ENCODE data around the gene EHMT1.
A peak's percentile ranks its signal among the peaks of the same experiment; 100 is the strongest.
"Not testable (repeated sequence)": the region's sequence is repeated elsewhere in the genome, so short reads cannot be mapped to it uniquely, and the experiment has no call there.

Gene EHMT1

DNA sequence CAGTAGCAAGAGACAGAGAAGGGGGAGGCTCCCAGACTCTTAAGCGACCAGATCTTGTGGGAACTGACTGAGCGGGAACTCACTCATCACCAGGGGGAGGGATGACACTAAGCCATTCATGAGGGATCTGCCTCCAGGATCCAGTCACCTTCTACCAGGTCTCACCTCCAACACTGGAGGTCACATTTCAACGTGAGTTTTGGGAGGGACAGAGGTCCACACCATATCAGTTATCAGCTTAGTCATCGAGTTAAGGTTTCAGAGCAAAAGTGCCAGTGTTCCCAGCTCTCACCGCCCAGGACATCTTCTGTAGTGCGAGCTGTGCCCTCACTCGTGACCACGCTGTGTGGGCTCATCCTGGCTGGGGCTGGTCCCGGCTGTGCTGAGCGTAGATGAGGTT lies 160.1 kb downstream of the EHMT1 start (continued):
- no peak for TF ChIP-seq TOX (CRISPR knock-in tag; IDR thresholded peaks at IDR 0.05; ENCODE audit: borderline replicate concordance)

DNA sequence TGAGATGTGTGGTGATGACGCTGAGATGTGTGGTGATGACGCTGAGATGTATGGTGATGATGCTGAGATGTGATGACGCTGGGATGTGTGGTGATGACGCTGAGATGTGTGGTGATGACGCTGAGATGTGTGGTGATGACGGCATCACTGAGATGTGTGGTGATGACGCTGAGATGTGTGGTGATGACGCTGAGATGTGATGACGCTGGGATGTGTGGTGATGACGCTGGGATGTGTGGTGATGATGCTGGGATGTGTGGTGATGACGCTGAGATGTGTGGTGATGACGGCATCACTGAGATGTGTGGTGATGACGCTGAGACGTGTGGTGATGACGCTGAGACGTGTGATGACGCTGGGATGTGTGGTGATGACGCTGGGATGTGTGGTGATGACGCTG lies 161.2 kb downstream of the EHMT1 start:
- not testable (repeated sequence) for ATAC-seq

GRCh38 chr9:137781906-137782585 lies 163.2 kb downstream of the EHMT1 start:
- no peak for TF ChIP-seq ARNTL (CRISPR knock-in tag; IDR thresholded peaks at IDR 0.05; ENCODE audit: borderline replicate concordance, low read depth)
- no peak for TF ChIP-seq ZFP3 (CRISPR knock-in tag; IDR thresholded peaks at IDR 0.05)
- no peak for TF ChIP-seq ISL1 (CRISPR knock-in tag; IDR thresholded peaks at IDR 0.05)
- TF ChIP-seq OSR1 (CRISPR knock-in tag; IDR thresholded peaks at IDR 0.05) = no peak
- TF ChIP-seq CREB5 (CRISPR knock-in tag; IDR thresholded peaks at IDR 0.05; ENCODE audit: low read depth) = no peak
- no peak for TF ChIP-seq SNAI2 (CRISPR knock-in tag; IDR thresholded peaks at IDR 0.05)
- no peak for TF ChIP-seq ZNF70 (CRISPR knock-in tag; IDR thresholded peaks at IDR 0.05)
- no peak for TF ChIP-seq ZC3H10 (CRISPR knock-in tag; IDR thresholded peaks at IDR 0.05)
- TF ChIP-seq ESRRG (CRISPR knock-in tag; IDR thresholded peaks at IDR 0.05) = no peak
- TF ChIP-seq GLIS3 (CRISPR knock-in tag; IDR thresholded peaks at IDR 0.05) = no peak
- no peak for TF ChIP-seq CSDC2 (CRISPR knock-in tag; IDR thresholded peaks at IDR 0.05)
- no peak for TF ChIP-seq TOX (CRISPR knock-in tag; IDR thresholded peaks at IDR 0.05; ENCODE audit: borderline replicate concordance)
- ATAC-seq = no peak

- ATAC-seq = no peak
- TF ChIP-seq ZC3H10 (CRISPR knock-in tag; IDR thresholded peaks at IDR 0.05) = no peak
- TF ChIP-seq ESRRG (CRISPR knock-in tag; IDR thresholded peaks at IDR 0.05) = no peak
- TF ChIP-seq ZNF8 (CRISPR knock-in tag; IDR thresholded peaks at IDR 0.05) = no peak
- TF ChIP-seq TCF4 (CRISPR knock-in tag; IDR thresholded peaks at IDR 0.05; ENCODE audit: borderline replicate concordance) = no peak
- TF ChIP-seq ZNF70 (CRISPR knock-in tag; IDR thresholded peaks at IDR 0.05) = no peak
- TF ChIP-seq, protein P1, sequence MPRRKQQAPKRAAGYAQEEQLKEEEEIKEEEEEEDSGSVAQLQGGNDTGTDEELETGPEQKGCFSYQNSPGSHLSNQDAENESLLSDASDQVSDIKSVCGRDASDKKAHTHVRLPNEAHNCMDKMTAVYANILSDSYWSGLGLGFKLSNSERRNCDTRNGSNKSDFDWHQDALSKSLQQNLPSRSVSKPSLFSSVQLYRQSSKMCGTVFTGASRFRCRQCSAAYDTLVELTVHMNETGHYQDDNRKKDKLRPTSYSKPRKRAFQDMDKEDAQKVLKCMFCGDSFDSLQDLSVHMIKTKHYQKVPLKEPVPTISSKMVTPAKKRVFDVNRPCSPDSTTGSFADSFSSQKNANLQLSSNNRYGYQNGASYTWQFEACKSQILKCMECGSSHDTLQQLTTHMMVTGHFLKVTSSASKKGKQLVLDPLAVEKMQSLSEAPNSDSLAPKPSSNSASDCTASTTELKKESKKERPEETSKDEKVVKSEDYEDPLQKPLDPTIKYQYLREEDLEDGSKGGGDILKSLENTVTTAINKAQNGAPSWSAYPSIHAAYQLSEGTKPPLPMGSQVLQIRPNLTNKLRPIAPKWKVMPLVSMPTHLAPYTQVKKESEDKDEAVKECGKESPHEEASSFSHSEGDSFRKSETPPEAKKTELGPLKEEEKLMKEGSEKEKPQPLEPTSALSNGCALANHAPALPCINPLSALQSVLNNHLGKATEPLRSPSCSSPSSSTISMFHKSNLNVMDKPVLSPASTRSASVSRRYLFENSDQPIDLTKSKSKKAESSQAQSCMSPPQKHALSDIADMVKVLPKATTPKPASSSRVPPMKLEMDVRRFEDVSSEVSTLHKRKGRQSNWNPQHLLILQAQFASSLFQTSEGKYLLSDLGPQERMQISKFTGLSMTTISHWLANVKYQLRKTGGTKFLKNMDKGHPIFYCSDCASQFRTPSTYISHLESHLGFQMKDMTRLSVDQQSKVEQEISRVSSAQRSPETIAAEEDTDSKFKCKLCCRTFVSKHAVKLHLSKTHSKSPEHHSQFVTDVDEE (CRISPR knock-in tag; IDR thresholded peaks at IDR 0.05) = no peak
- TF ChIP-seq OSR1 (CRISPR knock-in tag; IDR thresholded peaks at IDR 0.05) = no peak
- TF ChIP-seq CREB5 (CRISPR knock-in tag; IDR thresholded peaks at IDR 0.05; ENCODE audit: low read depth) = no peak
- no peak for TF ChIP-seq CSDC2 (CRISPR knock-in tag; IDR thresholded peaks at IDR 0.05)
- no peak for TF ChIP-seq TOX (CRISPR knock-in tag; IDR thresholded peaks at IDR 0.05; ENCODE audit: borderline replicate concordance)
- no peak for TF ChIP-seq SNAI2 (CRISPR knock-in tag; IDR thresholded peaks at IDR 0.05)
- TF ChIP-seq PPARA (CRISPR knock-in tag; IDR thresholded peaks at IDR 0.05; ENCODE audit: borderline replicate concordance) = no peak
- no peak for TF ChIP-seq GLIS3 (CRISPR knock-in tag; IDR thresholded peaks at IDR 0.05)
- TF ChIP-seq, protein P2, sequence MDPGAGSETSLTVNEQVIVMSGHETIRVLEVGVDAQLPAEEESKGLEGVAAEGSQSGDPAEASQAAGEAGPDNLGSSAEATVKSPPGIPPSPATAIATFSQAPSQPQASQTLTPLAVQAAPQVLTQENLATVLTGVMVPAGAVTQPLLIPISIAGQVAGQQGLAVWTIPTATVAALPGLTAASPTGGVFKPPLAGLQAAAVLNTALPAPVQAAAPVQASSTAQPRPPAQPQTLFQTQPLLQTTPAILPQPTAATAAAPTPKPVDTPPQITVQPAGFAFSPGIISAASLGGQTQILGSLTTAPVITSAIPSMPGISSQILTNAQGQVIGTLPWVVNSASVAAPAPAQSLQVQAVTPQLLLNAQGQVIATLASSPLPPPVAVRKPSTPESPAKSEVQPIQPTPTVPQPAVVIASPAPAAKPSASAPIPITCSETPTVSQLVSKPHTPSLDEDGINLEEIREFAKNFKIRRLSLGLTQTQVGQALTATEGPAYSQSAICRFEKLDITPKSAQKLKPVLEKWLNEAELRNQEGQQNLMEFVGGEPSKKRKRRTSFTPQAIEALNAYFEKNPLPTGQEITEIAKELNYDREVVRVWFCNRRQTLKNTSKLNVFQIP (CRISPR knock-in tag; IDR thresholded peaks at IDR 0.05; ENCODE audit: borderline replicate concordance, low read depth) = no peak
Observed at GRCh38 chr9:137783521-137783920, 164.7 kb downstream of the EHMT1 start.

DNA sequence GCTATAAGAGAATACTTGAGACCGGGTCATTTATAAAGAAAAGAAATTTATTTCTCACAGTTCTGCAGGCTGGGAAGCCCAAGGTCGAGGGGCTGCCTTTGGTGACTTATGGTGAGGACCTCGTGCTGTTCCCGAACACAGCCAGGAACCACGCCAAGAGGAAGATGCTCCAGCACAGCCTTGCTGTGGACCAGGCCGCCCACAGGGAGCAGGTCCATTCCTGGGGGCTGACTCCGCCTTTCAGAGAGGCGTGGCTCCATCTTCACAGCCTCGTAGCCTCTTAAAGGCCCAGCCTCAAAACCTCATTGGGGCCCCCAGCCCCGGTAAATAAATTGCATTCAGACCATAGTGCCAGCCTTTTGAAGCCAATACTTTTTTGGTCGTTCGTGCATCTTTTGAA lies 165.2 kb downstream of the EHMT1 start:
- TF ChIP-seq RARB (CRISPR knock-in tag; IDR thresholded peaks at IDR 0.05) = no peak
- TF ChIP-seq PPARA (CRISPR knock-in tag; IDR thresholded peaks at IDR 0.05; ENCODE audit: borderline replicate concordance) = no peak
- no peak for TF ChIP-seq ZNF70 (CRISPR knock-in tag; IDR thresholded peaks at IDR 0.05)
- TF ChIP-seq TOX (CRISPR knock-in tag; IDR thresholded peaks at IDR 0.05; ENCODE audit: borderline replicate concordance) = no peak
- no peak for TF ChIP-seq ZNF8 (CRISPR knock-in tag; IDR thresholded peaks at IDR 0.05)
- 0 out of 3 replicates have a peak, but pooled peaks have one; percentile 36 for ATAC-seq
